A549 (cell line): Measurements from ENCODE around the gene EXT2. TPM values are rescaled to one million over a fixed set of nuclear protein-coding genes. Genes with fewer than 3 reads are reported as not detected.

Source experiments
- ATAC-seq, 2 experiments: fragments of 200-7000 bp in 1 of 2; fragments of >200 bp in 1 of 2; cut with Nextera tagmentation in 1 of 2; cut with Tn5 transposase in 1 of 2; 3 replicates each; pipeline versions ENCODE4 v1.8.0 to v1.9.1; 2018 to 2020; ENCODE audit warnings: mild to moderate bottlenecking in 1 of 2, moderate library complexity in 1 of 2
- CTCF ChIA-PET: fragments of 300-600 bp; sonication (Branson Sonifier 250); formaldehyde crosslinking; extraction: SDS; loops from one replicate; lab custom pipeline; 2021; ENCODE audit warnings: antibody characterized with exemption, inconsistent platforms; lab: Yijun Ruan, JAX
- POLR2A ChIA-PET: fragments of 350-600 bp; formaldehyde crosslinking; extraction: SDS; loops from one replicate; lab custom pipeline; 2021; ENCODE audit warnings: antibody characterized with exemption, inconsistent platforms; lab: Yijun Ruan, JAX
- DNase-seq, 2 experiments: peaks; one replicate each; pipeline versions ENCODE4 v3.0.0 to v3.0.0-alpha.2; 2011 to 2016; ENCODE audit warnings: low read depth in 1 of 2, low spot score in 1 of 2
- FAIRE-seq: peaks from 2 replicates; lab custom pipeline; 2011; peaks lifted over from hg19 to GRCh38; lab: Jason Lieb, UNC
- H3K27ac ChIP-seq, 2 experiments: fragments of >200 bp; sonication (Bioruptor Twin); formaldehyde crosslinking; 3 replicates each; pipeline ENCODE4 v1.5.1; 2016 to 2017
- H3K4me1 ChIP-seq: fragments of >200 bp; sonication (Bioruptor Twin); formaldehyde crosslinking; 3 replicates; pipeline ENCODE4 v1.6.1; 2016
- H3K4me2 ChIP-seq: fragments of >200 bp; sonication (Bioruptor Twin); formaldehyde crosslinking; 3 replicates; pipeline ENCODE4 v1.6.1; 2016
- H3K4me3 ChIP-seq: fragments of >200 bp; sonication (Bioruptor Twin); formaldehyde crosslinking; 3 replicates; pipeline ENCODE4 v1.5.1; 2016
- H3K9me3 ChIP-seq: fragments of >200 bp; sonication (Bioruptor Twin); formaldehyde crosslinking; 3 replicates; pipeline ENCODE4 v1.6.1; 2016
- BHLHE40 ChIP-seq: IDR thresholded peaks from 2 replicates; pipeline ENCODE4 v1.6.1; 2012; ENCODE audit warnings: low read depth, low read length, inconsistent platforms
- CEBPB ChIP-seq, 2 experiments: fragments of >200 bp in 1 of 2; sonication (Bioruptor Twin) in 1 of 2; formaldehyde crosslinking in 1 of 2; IDR thresholded peaks; 2 replicates each; pipeline ENCODE4 v1.6.1; 2012 to 2016
- CHD4 ChIP-seq: fragments of 200-600 bp; sonication (generic); IDR thresholded peaks from 2 replicates; pipeline ENCODE4 v1.6.1; 2016; ENCODE audit warnings: antibody characterized with exemption, mild to moderate bottlenecking, borderline replicate concordance
- EHF ChIP-seq: fragments of 250-450 bp; sonication (Bioruptor Pico); IDR thresholded peaks from 2 replicates; pipeline ENCODE4 v1.5.0; 2020; ENCODE audit warnings: mild to moderate bottlenecking
- EHMT2 ChIP-seq: fragments of 200-600 bp; sonication (generic); IDR thresholded peaks from 2 replicates; pipeline ENCODE4 v1.6.1; 2016; ENCODE audit warnings: antibody characterized with exemption, low read depth, mild to moderate bottlenecking, moderate library complexity
- ESRRA ChIP-seq: fragments of 150-350 bp; IDR thresholded peaks from 2 replicates; pipeline ENCODE4 v1.6.1; 2014; ENCODE audit warnings: mild to moderate bottlenecking, low read length, borderline replicate concordance
- FOSB ChIP-seq: fragments of 250-450 bp; sonication (Bioruptor Pico); IDR thresholded peaks from 2 replicates; pipeline ENCODE4 v1.5.0; 2020; ENCODE audit warnings: mild to moderate bottlenecking, moderate library complexity
- FOXS1 ChIP-seq: fragments of 250-450 bp; sonication (Bioruptor Pico); IDR thresholded peaks from 2 replicates; pipeline ENCODE4 v1.5.0; 2020; ENCODE audit warnings: mild to moderate bottlenecking, moderate library complexity
- GATA3 ChIP-seq: IDR thresholded peaks from 2 replicates; pipeline ENCODE4 v1.6.1; 2012; ENCODE audit warnings: borderline replicate concordance
- HEYL ChIP-seq: fragments of 250-450 bp; sonication (Bioruptor Pico); IDR thresholded peaks from 2 replicates; pipeline ENCODE4 v1.8.0; 2021; ENCODE audit warnings: mild to moderate bottlenecking, moderate library complexity
- HOXB13 ChIP-seq: fragments of 250-450 bp; sonication (Bioruptor Pico); IDR thresholded peaks from 2 replicates; pipeline ENCODE4 v1.5.0; 2020; ENCODE audit warnings: low read depth, mild to moderate bottlenecking, moderate library complexity
- HOXB5 ChIP-seq: fragments of 250-450 bp; sonication (Bioruptor Pico); IDR thresholded peaks from 2 replicates; pipeline ENCODE4 v1.5.0; 2020; ENCODE audit warnings: mild to moderate bottlenecking, moderate library complexity
- JUNB ChIP-seq: fragments of >200 bp; sonication (Bioruptor Twin); formaldehyde crosslinking; IDR thresholded peaks from 2 replicates; pipeline ENCODE4 v1.6.1; 2016
- PHF8 ChIP-seq: fragments of 200-600 bp; sonication (generic); IDR thresholded peaks from 2 replicates; pipeline ENCODE4 v1.6.1; 2016; ENCODE audit warnings: low read depth, mild to moderate bottlenecking, antibody characterized with exemption, moderate library complexity, borderline replicate concordance
- POLR2AphosphoS2 ChIP-seq: conservative IDR thresholded peaks from 2 replicates; pipeline ENCODE4 v1.6.1; 2012; ENCODE audit warnings: low read length, improper control_type of control experiment, inconsistent platforms
- RARB ChIP-seq: fragments of 250-450 bp; sonication (Bioruptor Pico); IDR thresholded peaks from 2 replicates; pipeline ENCODE4 v1.8.0; 2021; ENCODE audit warnings: mild to moderate bottlenecking, moderate library complexity
- RNF2 ChIP-seq: fragments of 200-600 bp; sonication (generic); IDR thresholded peaks from 2 replicates; pipeline ENCODE4 v1.6.1; 2016; ENCODE audit warnings: low read depth, mild to moderate bottlenecking, antibody characterized with exemption, moderate library complexity, borderline replicate concordance
- SMC3 ChIP-seq: fragments of >200 bp; sonication (Bioruptor Twin); formaldehyde crosslinking; IDR thresholded peaks from 3 replicates; pipeline ENCODE4 v1.6.1; 2018; ENCODE audit warnings: inconsistent platforms
- TFCP2L1 ChIP-seq: fragments of 250-450 bp; sonication (Bioruptor Pico); IDR thresholded peaks from 2 replicates; pipeline ENCODE4 v1.5.0; 2021; ENCODE audit warnings: mild to moderate bottlenecking
- TP53 ChIP-seq: fragments of 250-450 bp; sonication (Bioruptor Pico); IDR thresholded peaks from 2 replicates; pipeline ENCODE4 v1.5.0; 2021; ENCODE audit warnings: mild to moderate bottlenecking, moderate library complexity
- ZFP36 ChIP-seq: fragments of 450-650 bp; IDR thresholded peaks from 2 replicates; pipeline ENCODE4 v1.6.1; 2014; ENCODE audit warnings: borderline replicate concordance; ENCODE audit not compliant: partially characterized antibody
- WGBS: methylation state at CpG from one replicate; pipeline ENCODE4 v1.1.6; 2017; ENCODE audit errors: missing lambda C conversion rate; 5-methylcytosine and 5-hydroxymethylcytosine counted together
- polyA plus RNA-seq, 4 experiments: library from polyadenylated mRNA; depleted of rRNA in 3 of 4; stranded (reverse); fragments of >200 nt; fragmentation: RNase III in 1 of 4; extraction: RNeasy Plus Mini Kit Qiagen cat#74134 plus additional on column Dnase treatment in 1 of 4; gene quantifications; 2 replicates in 3 of 4; 3 replicates in 1 of 4; pipeline ENCODE4 v1.2.3, GENCODE V29; 2011 to 2017
- TF ChIP-seq, protein P1 (sequence below): fragments of 150-350 bp; IDR thresholded peaks from 2 replicates; pipeline ENCODE4 v1.6.1; 2014; ENCODE audit warnings: low read depth, mild to moderate bottlenecking, low read length
- TF ChIP-seq, protein P2 (sequence below): IDR thresholded peaks from 2 replicates; pipeline ENCODE4 v1.6.1; 2012
- TF ChIP-seq, protein P3 (sequence below): fragments of 450-650 bp; IDR thresholded peaks from 2 replicates; pipeline ENCODE4 v1.6.1; 2014; ENCODE audit warnings: antibody characterized with exemption
- TF ChIP-seq, protein P4 (sequence below): IDR thresholded peaks from 2 replicates; pipeline ENCODE4 v1.6.1; 2012
- TF ChIP-seq, protein P5 (sequence below): fragments of 200-600 bp; sonication (generic); IDR thresholded peaks from 2 replicates; pipeline ENCODE4 v1.6.1; 2016; ENCODE audit warnings: antibody characterized with exemption, mild to moderate bottlenecking, moderate library complexity
- TF ChIP-seq, protein P6 (sequence below): fragments of >200 bp; sonication (Bioruptor Twin); formaldehyde crosslinking; IDR thresholded peaks from 2 replicates; pipeline ENCODE4 v1.6.1; 2016
- TF ChIP-seq, protein P7 (sequence below): IDR thresholded peaks from 2 replicates; pipeline ENCODE4 v1.6.1; 2012; ENCODE audit warnings: low read depth, borderline replicate concordance

EXT2 gene
- polyA plus RNA-seq, 2 of the 4 experiments (the other 2 are of a cell fraction), result 56.5 to 77.3 TPM

DNA sequence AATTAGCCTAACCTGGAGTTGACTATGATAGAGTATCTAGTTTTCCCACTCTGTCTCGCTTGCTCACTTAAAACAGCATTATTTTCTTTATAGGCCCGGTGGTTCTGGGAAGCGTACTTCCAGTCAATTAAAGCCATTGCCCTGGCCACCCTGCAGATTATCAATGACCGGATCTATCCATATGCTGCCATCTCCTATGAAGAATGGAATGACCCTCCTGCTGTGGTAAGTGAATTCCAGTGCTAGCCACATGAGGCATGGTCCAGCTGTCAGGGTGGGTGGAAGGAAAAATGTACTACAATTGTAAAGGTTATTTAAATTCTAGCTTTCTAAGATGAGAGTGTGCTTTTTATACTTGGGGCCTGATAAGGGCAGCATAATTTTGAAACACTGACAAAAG lies 76.0 kb downstream of the EXT2 start:
- WGBS, result 100% methylated on average over 4 of the region's 4 CpGs
- FAIRE-seq, result no peak
- CTCF ChIA-PET, result interaction anchor here (1.3 to 1.6 kb wide), 3 partner anchors 9 to 114 kb away, joined by 3 to 9 read pairs (median 3); no protein-coding TSS in a partner anchor
- POLR2A ChIA-PET, result no interaction called here
- Histone ChIP-seq H3K9me3 (no peaks in the 10 kb centered on the region), H3K4me2 (no peak overlapping the region), H3K4me3 (no peak overlapping the region), H3K4me1 (no peaks in the 10 kb centered on the region), H3K27ac (no peak overlapping the region)
- TF ChIP-seq TP53 (CRISPR knock-in tag), result no peak
- no peak for ATAC-seq
- no peak for DNase-seq

DNA sequence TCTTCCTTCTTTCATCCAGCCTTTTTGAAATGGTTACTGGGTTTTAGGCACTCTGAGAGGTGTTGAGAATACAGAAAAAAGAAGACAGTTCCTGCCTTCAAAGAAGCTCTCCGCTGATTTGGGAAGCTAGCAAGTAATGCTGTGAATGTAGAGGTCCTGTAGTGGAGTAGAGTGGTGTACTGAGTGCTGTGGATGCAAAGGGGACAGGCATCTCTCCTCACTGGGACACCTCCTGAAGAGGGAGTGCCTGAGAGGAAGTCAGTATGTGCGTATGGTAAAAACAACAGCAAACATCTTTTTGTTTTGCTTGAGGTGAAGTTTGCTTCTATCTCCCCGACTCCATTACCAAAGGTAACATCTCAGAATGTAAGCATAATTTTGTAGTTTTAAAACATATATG lies 77.5 kb downstream of the EXT2 start:
- TF ChIP-seq HOXB13 (CRISPR knock-in tag) (no peak), CEBPB (IDR thresholded peaks at IDR 0.05) (no peak), EHF (CRISPR knock-in tag) (no peak), GATA3 (no peak), ZFP36 (no peak), FOSB (no peak), POLR2AphosphoS2 (no peak), RARB (CRISPR knock-in tag) (no peak), JUNB (no peak), TFCP2L1 (CRISPR knock-in tag) (no peak)
- TF ChIP-seq, protein P1, sequence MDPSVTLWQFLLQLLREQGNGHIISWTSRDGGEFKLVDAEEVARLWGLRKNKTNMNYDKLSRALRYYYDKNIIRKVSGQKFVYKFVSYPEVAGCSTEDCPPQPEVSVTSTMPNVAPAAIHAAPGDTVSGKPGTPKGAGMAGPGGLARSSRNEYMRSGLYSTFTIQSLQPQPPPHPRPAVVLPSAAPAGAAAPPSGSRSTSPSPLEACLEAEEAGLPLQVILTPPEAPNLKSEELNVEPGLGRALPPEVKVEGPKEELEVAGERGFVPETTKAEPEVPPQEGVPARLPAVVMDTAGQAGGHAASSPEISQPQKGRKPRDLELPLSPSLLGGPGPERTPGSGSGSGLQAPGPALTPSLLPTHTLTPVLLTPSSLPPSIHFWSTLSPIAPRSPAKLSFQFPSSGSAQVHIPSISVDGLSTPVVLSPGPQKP, result no peak
- TF ChIP-seq, protein P2, sequence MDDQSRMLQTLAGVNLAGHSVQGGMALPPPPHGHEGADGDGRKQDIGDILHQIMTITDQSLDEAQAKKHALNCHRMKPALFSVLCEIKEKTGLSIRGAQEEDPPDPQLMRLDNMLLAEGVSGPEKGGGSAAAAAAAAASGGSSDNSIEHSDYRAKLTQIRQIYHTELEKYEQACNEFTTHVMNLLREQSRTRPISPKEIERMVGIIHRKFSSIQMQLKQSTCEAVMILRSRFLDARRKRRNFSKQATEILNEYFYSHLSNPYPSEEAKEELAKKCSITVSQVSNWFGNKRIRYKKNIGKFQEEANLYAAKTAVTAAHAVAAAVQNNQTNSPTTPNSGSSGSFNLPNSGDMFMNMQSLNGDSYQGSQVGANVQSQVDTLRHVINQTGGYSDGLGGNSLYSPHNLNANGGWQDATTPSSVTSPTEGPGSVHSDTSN, result no peak
- TF ChIP-seq, protein P3, sequence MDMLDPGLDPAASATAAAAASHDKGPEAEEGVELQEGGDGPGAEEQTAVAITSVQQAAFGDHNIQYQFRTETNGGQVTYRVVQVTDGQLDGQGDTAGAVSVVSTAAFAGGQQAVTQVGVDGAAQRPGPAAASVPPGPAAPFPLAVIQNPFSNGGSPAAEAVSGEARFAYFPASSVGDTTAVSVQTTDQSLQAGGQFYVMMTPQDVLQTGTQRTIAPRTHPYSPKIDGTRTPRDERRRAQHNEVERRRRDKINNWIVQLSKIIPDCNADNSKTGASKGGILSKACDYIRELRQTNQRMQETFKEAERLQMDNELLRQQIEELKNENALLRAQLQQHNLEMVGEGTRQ, result no peak
- TF ChIP-seq, protein P4, sequence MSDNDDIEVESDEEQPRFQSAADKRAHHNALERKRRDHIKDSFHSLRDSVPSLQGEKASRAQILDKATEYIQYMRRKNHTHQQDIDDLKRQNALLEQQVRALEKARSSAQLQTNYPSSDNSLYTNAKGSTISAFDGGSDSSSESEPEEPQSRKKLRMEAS, result no peak
- ATAC-seq (no peak), FAIRE-seq (no peak), DNase-seq (no peak)
- H3K4me3 ChIP-seq, result no peak overlapping the region
- H3K9me3 ChIP-seq, result no peaks in the 10 kb centered on the region
- no peak overlapping the region for H3K4me2 ChIP-seq
- H3K27ac ChIP-seq, result no peak overlapping the region
- CTCF ChIA-PET, result no interaction called here
- POLR2A ChIA-PET, result no interaction called here
- WGBS, result 89% methylated on average over 3 of the region's 3 CpGs
- no peaks in the 10 kb centered on the region for H3K4me1 ChIP-seq

DNA sequence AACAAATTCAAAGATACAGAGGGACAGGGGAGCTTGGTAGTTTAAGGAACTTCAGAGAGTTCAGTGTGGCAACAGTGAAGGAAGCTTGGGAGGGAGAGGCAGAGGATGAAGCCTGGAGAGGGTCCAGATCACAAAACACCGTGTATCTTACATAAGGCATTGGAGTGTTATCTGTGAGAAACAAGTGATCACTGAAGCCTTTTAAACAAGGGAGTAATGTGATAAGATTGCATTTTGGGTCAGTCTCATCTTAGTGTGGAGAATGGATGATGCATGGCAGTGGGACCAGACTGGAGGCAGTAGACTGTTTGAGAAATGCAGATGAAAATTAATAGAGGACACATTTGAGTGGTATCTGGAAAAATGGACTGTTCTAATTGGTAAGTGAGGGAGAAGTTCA lies 79.4 kb downstream of the EXT2 start:
- ATAC-seq, result no peak
- no peak for DNase-seq
- no peaks in the 10 kb centered on the region for H3K9me3 ChIP-seq
- CTCF ChIA-PET, result no interaction called here
- WGBS, result 95% methylated on average over 1 of the region's 1 CpG
- H3K27ac ChIP-seq, result no peak overlapping the region
- no peak overlapping the region for H3K4me3 ChIP-seq
- H3K4me2 ChIP-seq, result no peak overlapping the region
- H3K4me1 ChIP-seq, result no peaks in the 10 kb centered on the region
- no peak for FAIRE-seq
- POLR2A ChIA-PET, result no interaction called here
- TF ChIP-seq RNF2 (no peak), FOXS1 (CRISPR knock-in tag) (no peak), HOXB5 (CRISPR knock-in tag) (no peak), HOXB13 (CRISPR knock-in tag) (no peak), PHF8 (no peak), TFCP2L1 (CRISPR knock-in tag) (no peak), EHMT2 (no peak), ZFP36 (no peak), RARB (CRISPR knock-in tag) (no peak), HEYL (CRISPR knock-in tag) (no peak), ESRRA (no peak), SMC3 (no peak), BHLHE40 (no peak), CEBPB (IDR thresholded peaks at IDR 0.05) (no peak), CHD4 (no peak)
- TF ChIP-seq, protein P5, sequence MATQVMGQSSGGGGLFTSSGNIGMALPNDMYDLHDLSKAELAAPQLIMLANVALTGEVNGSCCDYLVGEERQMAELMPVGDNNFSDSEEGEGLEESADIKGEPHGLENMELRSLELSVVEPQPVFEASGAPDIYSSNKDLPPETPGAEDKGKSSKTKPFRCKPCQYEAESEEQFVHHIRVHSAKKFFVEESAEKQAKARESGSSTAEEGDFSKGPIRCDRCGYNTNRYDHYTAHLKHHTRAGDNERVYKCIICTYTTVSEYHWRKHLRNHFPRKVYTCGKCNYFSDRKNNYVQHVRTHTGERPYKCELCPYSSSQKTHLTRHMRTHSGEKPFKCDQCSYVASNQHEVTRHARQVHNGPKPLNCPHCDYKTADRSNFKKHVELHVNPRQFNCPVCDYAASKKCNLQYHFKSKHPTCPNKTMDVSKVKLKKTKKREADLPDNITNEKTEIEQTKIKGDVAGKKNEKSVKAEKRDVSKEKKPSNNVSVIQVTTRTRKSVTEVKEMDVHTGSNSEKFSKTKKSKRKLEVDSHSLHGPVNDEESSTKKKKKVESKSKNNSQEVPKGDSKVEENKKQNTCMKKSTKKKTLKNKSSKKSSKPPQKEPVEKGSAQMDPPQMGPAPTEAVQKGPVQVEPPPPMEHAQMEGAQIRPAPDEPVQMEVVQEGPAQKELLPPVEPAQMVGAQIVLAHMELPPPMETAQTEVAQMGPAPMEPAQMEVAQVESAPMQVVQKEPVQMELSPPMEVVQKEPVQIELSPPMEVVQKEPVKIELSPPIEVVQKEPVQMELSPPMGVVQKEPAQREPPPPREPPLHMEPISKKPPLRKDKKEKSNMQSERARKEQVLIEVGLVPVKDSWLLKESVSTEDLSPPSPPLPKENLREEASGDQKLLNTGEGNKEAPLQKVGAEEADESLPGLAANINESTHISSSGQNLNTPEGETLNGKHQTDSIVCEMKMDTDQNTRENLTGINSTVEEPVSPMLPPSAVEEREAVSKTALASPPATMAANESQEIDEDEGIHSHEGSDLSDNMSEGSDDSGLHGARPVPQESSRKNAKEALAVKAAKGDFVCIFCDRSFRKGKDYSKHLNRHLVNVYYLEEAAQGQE, result no peak
- TF ChIP-seq, protein P6, sequence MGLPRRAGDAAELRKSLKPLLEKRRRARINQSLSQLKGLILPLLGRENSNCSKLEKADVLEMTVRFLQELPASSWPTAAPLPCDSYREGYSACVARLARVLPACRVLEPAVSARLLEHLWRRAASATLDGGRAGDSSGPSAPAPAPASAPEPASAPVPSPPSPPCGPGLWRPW, result no peak
- TF ChIP-seq, protein P7, sequence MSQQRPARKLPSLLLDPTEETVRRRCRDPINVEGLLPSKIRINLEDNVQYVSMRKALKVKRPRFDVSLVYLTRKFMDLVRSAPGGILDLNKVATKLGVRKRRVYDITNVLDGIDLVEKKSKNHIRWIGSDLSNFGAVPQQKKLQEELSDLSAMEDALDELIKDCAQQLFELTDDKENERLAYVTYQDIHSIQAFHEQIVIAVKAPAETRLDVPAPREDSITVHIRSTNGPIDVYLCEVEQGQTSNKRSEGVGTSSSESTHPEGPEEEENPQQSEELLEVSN, result no peak
